Bronchial epithelial cell (primary cell): ENCODE measurements around the gene GRK6. TPM values are rescaled to one million over a fixed set of nuclear protein-coding genes. Genes with fewer than 3 reads are reported as not detected.

ENCODE experiments used
- DNase-seq: peaks from one replicate; pipeline ENCODE4 v3.0.0-alpha.2; 2010; ENCODE audit warnings: low read depth
- FAIRE-seq: peaks from 2 replicates; lab custom pipeline; 2011; peaks lifted over from hg19 to GRCh38; lab: Jason Lieb, UNC
- H3K27me3 ChIP-seq: 2 replicates; pipeline ENCODE4 v1.5.1; 2011; ENCODE audit warnings: low read length; ENCODE audit not compliant: control insufficient read depth, insufficient read depth
- H3K36me3 ChIP-seq: 2 replicates; pipeline ENCODE4 v1.5.1; 2011; ENCODE audit warnings: low read length; ENCODE audit not compliant: control insufficient read depth, insufficient read depth
- H3K4me3 ChIP-seq: 2 replicates; pipeline ENCODE4 v1.5.1; 2011; ENCODE audit warnings: mild to moderate bottlenecking, low read depth, low read length, control low read depth
- total RNA-seq: library from RNA; depleted of rRNA; stranded (reverse); fragments of >200 nt; gene quantifications from 2 replicates; pipeline ENCODE4 v1.2.1, GENCODE V29; 2014
- TF ChIP-seq, protein P1 (sequence below): IDR thresholded peaks from 2 replicates; pipeline ENCODE4 v1.5.1; 2011; ENCODE audit warnings: mild to moderate bottlenecking, moderate library complexity, low read length, control low read depth, inconsistent platforms; ENCODE audit not compliant: insufficient read depth, severe bottlenecking

GRK6 gene
- total RNA-seq, 1 donor from 2014 or later, result 22.9 TPM

DNA sequence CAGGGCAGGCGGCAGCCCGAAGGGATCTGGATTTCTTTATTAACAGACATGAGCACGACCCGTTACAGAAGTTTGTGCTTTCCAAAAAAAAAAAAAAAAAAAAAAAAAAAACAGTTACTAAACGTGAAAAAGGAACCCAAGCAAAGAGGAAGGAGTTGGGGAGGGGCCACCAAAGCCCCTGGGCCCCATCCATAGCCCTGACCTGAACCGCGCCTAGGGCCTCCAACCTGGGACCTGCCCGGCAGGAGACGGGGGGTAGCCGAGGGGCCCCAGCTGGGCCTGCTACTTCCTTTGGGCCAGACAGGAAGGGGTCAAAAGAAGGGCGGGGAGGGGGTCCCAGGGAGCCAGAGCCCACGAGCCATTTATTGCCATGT, 30.1 kb downstream of the GRK6 start:
- TF ChIP-seq, protein P1, sequence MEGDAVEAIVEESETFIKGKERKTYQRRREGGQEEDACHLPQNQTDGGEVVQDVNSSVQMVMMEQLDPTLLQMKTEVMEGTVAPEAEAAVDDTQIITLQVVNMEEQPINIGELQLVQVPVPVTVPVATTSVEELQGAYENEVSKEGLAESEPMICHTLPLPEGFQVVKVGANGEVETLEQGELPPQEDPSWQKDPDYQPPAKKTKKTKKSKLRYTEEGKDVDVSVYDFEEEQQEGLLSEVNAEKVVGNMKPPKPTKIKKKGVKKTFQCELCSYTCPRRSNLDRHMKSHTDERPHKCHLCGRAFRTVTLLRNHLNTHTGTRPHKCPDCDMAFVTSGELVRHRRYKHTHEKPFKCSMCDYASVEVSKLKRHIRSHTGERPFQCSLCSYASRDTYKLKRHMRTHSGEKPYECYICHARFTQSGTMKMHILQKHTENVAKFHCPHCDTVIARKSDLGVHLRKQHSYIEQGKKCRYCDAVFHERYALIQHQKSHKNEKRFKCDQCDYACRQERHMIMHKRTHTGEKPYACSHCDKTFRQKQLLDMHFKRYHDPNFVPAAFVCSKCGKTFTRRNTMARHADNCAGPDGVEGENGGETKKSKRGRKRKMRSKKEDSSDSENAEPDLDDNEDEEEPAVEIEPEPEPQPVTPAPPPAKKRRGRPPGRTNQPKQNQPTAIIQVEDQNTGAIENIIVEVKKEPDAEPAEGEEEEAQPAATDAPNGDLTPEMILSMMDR, result no peak
- FAIRE-seq (no peak), DNase-seq (no peak)
- Histone ChIP-seq H3K27me3 (no peaks in the 10 kb centered on the region), H3K4me3 (no peak overlapping the region), H3K36me3 (peaks cover 18% of the 10 kb centered on the region)

DNA sequence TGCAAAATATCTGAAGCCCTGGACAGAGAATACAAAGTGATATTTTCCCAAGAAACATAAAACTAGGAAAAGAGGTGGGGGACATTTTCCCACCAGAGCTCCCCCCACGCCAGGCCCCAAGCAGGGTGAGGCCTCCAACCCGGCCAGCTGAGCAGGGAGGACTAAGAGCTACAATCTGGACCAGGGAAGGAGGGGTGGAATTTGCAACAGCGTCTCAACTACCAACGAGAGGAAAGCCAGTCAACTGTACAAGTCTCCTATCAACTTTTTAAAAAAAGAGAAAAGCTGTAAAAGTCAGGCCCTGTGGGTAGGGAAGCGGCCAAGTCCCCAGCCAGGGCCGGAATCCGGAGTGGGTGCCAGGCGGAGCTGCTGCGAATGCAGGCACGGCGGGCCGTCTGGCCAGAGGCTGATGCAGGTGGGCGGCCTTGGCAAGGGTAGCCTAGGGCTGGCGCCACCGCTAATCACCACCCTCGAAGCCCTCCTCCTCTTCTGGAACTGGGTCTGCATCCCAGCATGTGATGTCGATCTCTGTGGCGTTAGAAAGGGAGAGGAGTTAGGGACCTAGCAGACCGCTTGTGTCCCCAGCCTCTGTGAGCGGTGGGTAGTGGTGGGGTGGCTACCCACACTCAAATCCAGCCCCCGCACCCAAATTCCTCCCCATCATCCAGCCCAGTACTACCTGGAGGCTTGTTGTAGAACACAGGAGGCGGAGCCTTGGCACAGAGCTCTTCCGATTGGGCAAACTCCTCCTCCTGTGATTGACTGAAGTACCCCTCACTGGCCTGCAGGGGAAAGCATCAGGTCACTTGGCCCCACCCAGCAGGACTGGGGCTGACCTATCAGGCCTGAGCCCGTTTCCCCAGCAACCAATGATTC, 30.7 kb downstream of the GRK6 start:
- Histone ChIP-seq H3K36me3 (peaks cover 18% of the 10 kb centered on the region), H3K4me3 (no peak overlapping the region), H3K27me3 (no peaks in the 10 kb centered on the region)
- DNase-seq (peak; percentile 94), FAIRE-seq (no peak)
- TF ChIP-seq, protein P1, result peak; percentile 60

DNA sequence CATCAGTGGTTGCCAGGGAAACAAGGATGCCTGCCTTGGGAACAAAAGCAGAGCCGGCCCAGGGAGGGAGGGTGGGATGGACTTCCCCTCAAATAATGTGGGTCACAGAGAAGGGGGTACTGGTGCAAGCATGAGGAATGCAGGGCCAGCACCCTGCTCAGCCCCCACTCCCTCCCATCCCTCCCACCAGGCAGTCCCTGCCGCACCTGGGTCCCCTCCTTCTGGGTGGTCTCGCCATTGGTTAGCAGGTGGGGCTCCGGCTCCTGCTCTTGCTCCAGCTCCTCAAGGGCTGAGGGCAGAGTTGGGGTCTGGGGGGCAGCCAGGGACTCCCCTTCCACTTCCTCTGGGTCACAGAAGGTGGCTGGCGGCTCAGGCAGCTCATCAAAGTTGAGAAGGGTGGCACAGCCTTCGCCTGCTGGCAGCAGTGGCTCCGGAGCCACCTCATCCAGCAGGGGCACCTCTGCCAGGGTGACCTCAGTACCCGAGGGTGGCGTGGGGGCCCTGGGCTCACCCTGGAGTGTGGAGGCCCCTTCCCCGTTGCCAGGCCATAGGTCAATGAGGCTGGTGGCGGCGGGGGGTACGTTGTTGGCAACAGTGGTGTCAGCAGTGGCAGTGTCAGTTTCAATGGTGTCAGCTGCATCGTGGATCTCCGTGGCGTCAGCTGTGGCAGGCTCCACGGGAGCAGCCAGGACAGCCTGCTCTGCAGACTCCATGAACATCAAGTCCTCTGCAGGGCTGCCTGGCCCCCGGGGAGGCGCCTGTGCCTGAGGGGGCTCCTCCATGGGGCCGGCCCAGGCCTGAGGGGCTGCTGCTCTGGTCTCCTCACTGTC, 31.6 kb downstream of the GRK6 start:
- no peak for FAIRE-seq
- Histone ChIP-seq H3K27me3 (no peaks in the 10 kb centered on the region), H3K36me3 (peaks cover 19% of the 10 kb centered on the region), H3K4me3 (no peak overlapping the region)
- no peak for DNase-seq
- TF ChIP-seq, protein P1, result no peak

DNA sequence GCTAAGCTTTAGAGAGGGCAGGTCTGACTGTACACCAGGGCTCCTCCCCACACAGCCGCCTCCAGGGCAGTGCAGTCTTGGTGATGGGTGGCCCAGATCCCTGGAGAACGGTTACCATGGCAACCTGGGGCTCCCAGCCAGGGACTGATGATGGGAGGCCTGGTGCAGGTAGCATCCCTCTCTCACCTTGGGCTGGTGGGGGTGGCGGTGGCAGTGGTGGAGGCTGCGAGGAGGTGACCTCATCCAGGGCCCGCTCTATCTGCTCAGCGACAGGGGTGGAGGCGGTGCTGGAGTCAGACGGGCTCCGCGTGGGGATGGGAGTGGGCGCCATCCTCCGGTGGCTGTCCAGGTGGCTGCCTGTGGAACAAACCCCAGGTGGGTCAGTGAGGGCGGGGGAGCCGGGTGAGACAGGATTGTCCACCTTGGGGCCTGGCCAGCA, 32.5 kb downstream of the GRK6 start:
- no peak for DNase-seq
- peaks cover 20% of the 10 kb centered on the region for H3K36me3 ChIP-seq
- no peak for FAIRE-seq
- TF ChIP-seq, protein P1, result no peak
- no peaks in the 10 kb centered on the region for H3K27me3 ChIP-seq
- no peak overlapping the region for H3K4me3 ChIP-seq

DNA sequence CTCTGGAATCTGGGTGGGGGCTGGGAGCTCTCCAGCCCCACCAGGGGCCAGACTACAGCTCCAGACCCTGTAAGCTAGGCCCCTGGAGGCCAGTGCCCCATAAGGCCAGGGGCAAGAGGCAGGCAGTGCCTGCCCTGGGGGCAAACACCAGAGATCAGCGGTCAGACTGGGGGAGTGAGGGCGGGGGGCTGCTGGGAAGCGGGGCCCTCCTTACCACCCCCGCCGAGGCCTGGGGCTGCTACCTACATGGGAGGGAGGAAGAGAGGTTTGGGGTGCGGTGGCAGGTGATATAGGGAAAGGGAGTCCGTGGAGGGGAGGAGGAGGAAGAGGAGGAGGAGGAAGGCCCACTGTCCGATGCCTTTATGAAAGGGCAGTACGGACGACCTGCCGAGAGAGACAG, 32.9 kb downstream of the GRK6 start:
- H3K36me3 ChIP-seq, result peaks cover 20% of the 10 kb centered on the region
- FAIRE-seq (no peak), DNase-seq (no peak)
- no peak overlapping the region for H3K4me3 ChIP-seq
- TF ChIP-seq, protein P1, result no peak
- H3K27me3 ChIP-seq, result no peaks in the 10 kb centered on the region
